AG09309 (cell line): ENCODE data around the gene DYRK3.

Source experiments
- DNase-seq: peaks from one replicate; pipeline ENCODE4 v3.0.0-alpha.2; 2010; ENCODE audit warnings: low read depth
- H3K4me3 ChIP-seq: 2 replicates; pipeline ENCODE4 v1.5.1; 2011; ENCODE audit warnings: mild to moderate bottlenecking, low read depth, low read length, moderate library complexity; ENCODE audit not compliant: control insufficient read depth
- TF ChIP-seq, protein P1 (sequence below): IDR thresholded peaks from 2 replicates; pipeline ENCODE4 v1.5.1; 2011; ENCODE audit warnings: mild to moderate bottlenecking, low read depth, low read length, inconsistent platforms; ENCODE audit not compliant: insufficient read depth, control insufficient read depth; ENCODE audit errors: missing control alignments

DYRK3 gene

GRCh38 chr1:206635080-206635977, at the start of gene DYRK3:
DYRK3 (plus strand) TSS chr1:206635536; CDS start chr1:206635704, 168 bp downstream.
- H3K4me3 ChIP-seq, result peak within 1 kb of the TSS; percentile 65
- TF ChIP-seq, protein P1, sequence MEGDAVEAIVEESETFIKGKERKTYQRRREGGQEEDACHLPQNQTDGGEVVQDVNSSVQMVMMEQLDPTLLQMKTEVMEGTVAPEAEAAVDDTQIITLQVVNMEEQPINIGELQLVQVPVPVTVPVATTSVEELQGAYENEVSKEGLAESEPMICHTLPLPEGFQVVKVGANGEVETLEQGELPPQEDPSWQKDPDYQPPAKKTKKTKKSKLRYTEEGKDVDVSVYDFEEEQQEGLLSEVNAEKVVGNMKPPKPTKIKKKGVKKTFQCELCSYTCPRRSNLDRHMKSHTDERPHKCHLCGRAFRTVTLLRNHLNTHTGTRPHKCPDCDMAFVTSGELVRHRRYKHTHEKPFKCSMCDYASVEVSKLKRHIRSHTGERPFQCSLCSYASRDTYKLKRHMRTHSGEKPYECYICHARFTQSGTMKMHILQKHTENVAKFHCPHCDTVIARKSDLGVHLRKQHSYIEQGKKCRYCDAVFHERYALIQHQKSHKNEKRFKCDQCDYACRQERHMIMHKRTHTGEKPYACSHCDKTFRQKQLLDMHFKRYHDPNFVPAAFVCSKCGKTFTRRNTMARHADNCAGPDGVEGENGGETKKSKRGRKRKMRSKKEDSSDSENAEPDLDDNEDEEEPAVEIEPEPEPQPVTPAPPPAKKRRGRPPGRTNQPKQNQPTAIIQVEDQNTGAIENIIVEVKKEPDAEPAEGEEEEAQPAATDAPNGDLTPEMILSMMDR, result peak; percentile 9

DNA sequence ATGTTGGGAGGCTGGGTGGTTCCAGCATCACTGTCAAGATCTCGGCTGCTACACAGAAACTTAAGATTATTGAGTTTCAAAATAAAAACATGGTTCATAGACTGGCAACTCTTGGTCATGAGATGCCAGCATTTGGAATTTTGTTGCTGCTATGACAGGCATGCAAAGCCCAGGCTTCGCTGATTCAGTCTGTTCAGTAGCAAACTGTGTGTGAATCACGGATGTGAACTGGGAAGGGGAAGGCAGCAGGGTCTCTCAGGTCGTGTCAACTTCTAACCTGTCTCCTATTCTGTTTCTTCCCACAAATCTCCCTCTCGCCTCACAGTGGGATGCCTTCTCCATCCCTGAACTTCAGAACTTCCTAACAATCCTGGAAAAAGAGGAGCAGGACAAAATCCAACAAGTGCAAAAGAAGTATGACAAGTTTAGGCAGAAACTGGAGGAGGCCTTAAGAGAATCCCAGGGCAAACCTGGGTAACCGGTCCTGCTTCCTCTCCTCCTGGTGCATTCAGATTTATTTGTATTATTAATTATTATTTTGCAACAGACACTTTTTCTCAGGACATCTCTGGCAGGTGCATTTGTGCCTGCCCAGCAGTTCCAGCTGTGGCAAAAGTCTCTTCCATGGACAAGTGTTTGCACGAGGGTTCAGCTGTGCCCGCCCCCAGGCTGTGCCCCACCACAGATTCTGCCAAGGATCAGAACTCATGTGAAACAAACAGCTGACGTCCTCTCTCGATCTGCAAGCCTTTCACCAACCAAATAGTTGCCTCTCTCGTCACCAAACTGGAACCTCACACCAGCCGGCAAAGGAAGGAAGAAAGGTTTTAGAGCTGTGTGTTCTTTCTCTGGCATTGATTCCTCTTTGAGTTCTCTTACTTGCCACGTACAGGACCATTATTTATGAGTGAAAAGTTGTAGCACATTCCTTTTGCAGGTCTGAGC, 48.6 kb upstream of the DYRK3 start:
- DNase-seq, result no peak
- TF ChIP-seq, protein P1, result no peak

More at GRCh38 chr1:206635080-206635977, at the start of gene DYRK3:
- peak; percentile 76 for DNase-seq

DNA sequence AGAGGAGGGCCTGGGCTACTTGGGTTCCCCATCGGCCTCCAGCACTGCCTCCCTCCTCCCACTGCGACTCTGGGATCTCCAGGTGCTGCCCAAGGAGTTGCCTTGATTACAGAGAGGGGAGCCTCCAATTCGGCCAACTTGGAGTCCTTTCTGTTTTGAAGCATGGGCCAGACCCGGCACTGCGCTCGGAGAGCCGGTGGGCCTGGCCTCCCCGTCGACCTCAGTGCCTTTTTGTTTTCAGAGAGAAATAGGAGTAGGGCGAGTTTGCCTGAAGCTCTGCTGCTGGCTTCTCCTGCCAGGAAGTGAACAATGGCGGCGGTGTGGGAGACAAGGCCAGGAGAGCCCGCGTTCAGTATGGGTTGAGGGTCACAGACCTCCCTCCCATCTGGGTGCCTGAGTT, 47.4 kb upstream of the DYRK3 start:
- no peak for DNase-seq
- TF ChIP-seq, protein P1, result no peak
- no peak overlapping the region for H3K4me3 ChIP-seq

More for the DNA sequence above, 48.6 kb upstream of the DYRK3 start:
- H3K4me3 ChIP-seq, result no peak overlapping the region

GRCh38 chr1:206588492-206588891, 46.8 kb upstream of the DYRK3 start:
- no peak for DNase-seq
- TF ChIP-seq, protein P1, result no peak
- H3K4me3 ChIP-seq, result no peak overlapping the region

DNA sequence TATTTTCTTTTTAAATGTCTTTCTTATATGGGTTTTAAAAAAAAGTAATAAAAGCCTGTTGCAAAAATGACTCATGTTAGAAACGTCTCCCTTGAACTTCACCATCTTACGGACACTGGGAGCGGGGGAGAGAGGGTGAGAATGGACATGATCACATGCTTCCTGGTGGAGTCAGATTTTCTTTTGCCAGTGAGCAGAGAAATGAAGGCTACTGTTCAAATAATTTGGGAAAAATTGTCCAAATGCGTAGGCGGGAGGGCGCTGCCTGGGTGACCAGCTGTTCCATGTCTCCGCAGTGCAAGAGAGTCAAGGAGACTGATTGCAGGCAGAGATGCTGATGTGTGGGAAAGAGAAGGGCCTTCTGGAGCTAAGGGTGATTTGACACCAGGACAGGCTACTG, 46.1 kb upstream of the DYRK3 start:
- H3K4me3 ChIP-seq, result no peak overlapping the region
- TF ChIP-seq, protein P1, result no peak
- peak; percentile 92 for DNase-seq

GRCh38 chr1:206590025-206590758, 45.1 kb upstream of the DYRK3 start:
- TF ChIP-seq, protein P1, result peak; percentile 27
- no peak for DNase-seq
- no peak overlapping the region for H3K4me3 ChIP-seq
